ENCODE measurements around the gene TTLL9.

Gene TTLL9

GRCh38 chr20:31837896-31838397 is 32.5 kb upstream of the TTLL9 start:
- DNase-seq, result no peak

DNA sequence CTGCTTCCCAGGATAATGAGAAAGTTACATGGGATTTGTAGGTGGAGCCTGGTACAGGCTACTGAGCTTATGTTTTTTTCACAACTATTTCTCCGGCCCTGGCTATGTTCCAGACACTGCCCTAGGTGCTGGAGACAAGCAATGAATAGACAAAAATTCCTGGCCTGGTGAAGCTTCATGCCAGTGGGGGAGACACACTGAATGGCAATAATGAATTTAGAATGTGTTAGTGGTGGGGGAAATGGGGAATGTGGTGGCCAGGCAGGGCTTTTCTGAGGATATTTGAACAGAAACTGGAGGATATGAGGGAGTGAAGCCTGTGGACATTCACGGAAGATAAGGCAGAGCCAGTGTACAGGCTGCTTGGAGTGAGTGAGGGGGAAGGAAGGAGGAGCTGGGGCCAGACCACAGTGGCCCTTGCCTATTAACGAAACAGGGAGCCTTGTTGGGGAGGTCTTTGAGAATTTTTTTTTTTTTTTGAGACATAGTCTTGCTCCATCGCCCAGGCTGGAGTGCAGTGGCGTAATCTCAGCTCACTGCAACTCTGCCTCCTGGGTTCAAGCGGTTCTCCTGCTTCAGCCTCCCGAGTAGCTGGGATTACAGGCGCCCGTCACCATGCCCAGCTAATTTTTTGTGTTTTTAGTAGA is 31.7 kb upstream of the TTLL9 start:
- DNase-seq, result no peak

DNA sequence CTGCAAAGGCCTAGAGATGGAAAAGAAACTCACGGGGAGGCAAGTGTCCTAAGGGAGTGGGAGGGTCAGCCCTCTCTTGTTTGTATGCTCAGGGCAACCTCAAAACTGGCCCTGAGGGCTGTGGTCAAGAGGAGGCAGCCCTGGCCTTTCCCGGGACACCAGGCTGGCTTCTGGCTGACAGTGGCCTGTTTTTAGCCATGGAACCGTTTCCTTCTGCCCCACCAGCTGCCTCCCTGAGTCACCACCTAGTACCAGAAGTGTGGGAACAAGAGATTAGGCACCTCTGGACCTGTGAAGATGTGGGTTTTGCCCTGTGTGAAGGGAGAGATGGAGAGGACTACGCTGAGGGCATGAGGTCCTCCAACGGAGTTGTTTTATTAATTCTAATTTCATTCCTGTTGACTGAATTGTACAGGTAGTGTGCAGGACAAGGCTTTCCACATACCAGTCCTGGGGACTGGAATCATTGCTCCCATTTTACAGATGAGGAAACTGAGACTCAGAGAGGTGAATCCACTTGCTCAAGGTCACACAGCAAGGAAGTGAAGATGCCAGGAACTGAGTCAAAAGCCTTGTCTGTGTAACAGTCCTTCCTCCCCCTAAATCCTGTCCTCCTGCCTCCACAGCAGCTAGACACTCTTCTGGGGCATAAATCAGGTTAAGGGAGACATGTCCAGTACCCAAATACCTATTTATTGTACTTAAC is 30.5 kb upstream of the TTLL9 start:
- DNase-seq, result no peak

DNA sequence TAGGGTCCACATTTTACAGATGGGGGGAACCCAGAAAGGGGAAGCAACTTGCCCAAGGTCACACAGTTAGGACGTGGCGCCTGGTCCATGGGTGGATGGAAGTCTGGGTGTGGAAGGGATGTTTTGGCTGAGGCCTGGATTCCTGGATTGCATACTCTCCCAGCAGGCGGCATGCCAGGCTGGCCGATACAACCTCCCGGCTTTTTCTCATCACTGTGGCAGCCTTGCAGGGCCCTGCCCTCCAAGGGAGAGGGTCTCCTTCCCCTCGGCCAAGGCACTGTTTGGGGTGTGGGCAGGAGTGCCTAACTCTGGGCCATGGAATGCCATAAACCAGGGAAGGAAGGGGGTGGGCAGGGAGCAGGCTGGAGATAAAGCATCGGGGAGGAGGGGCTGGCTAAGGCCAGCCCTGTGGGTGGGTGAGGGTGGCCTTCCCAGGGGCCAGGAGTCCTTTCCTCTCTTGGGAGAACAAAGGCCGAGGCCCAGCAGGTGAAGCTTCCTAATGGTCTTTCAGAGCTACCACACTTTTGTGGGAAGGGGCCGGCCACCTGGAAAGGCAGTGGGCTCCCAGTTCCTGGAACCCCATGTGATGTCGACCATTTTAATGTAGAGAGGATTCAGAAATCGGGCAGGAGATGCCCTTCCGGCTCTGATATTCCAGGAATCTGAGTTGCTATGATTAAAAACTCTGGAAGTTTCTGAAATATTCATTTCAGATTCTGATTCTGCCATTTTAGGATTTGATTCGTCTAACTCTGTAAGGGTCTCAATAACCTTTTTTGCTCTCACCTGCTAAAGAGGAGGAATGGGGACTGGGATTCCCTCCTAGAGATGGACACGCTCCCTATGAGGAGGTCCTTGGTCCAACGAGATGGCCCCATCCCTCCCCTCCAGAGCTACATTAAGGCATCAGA is 29.3 kb upstream of the TTLL9 start:
- DNase-seq, result no peak

GRCh38 chr20:31841928-31842327 is 28.5 kb upstream of the TTLL9 start:
- no peak for DNase-seq

DNA sequence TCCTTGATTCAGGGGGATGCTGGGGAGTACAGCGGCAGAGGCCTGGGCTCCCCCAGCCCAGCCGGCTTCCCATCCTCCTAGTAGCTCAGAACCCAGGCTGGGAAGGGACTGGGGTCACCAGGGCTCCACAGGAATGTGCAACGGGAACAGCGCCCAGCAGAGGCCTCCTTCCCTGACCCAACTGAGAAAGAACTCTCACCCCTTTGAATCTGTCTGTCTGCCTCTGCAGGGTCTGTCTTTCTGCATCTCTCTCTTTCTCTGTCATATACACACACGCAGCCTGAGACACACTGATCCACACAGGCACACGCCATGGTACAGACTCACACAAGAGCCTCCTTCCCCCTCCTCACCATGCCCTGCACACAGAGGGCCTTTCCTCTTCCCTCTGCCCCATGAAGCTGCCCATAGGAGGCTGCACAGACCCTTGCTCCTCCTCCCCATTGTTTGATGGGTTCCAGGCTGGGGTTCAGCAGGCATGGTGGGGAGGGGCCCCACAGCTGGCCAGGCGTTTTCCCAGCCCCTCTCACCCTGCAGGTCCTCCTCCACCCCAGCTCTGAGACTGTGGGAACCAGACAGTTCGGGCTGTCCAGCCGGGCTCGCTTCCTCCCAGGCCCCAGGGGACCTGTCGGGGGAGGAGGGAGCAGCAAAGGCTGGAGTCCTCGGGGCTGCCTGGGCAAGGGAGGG is 27.8 kb upstream of the TTLL9 start:
- DNase-seq, result no peak

- no peak for DNase-seq
Observed at GRCh38 chr20:31843288-31843687, 27.1 kb upstream of the TTLL9 start.

- no peak for DNase-seq
Observed at GRCh38 chr20:31843881-31844280, 26.6 kb upstream of the TTLL9 start.

GRCh38 chr20:31844737-31845299 is 25.6 kb upstream of the TTLL9 start:
- DNase-seq, result no peak

GRCh38 chr20:31845300-31845863 is 25.1 kb upstream of the TTLL9 start, which contains the start of gene FOXS1:
FOXS1 (minus strand) TSS chr20:31845604; CDS start chr20:31845542, 62 bp downstream.
- no peak for DNase-seq

GRCh38 chr20:31846793-31847138 is 23.7 kb upstream of the TTLL9 start:
- no peak for DNase-seq

DNA sequence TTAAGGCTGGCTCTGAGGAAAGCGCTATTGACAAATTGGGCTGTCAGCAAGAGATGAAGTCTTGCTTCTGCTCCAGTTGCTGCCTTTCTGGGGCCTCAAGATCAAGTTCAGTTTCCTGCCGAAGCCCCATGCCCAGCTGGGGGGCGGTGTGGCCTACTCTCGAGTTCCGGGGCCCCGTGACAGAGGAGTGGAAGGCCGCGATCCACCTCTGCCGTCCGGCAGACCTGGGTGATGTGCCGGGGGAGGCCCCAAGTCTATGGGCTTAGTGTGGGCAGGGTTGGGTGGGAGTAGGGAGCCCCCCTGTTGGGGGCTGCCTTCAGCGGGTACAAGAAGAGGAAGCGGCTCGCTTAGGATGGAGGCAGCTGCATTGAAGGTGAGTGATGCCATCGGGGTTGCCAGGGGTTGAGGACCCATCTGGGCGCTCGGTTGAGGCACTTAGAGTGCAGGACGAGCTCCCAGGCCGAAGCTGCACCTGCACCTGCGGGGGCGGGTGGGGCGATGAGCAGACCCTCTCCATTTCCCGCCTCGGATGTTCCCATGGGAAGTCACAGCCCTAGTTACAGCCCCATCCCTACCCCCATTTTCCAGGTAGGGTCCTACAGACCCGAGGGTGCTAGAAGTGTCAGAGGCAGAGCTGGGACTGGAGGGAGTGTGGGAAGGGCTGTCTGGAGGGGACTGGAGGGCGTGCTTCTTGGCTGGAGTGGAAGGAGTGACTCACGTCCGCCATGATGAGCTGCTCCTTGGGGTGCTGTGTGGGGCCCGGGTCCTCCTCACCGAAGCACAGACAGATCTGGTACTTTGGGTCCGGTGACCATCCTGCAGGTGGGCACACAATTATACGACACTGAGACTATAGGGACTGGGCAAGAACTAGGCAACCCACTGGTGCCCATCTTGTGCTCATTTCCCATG is 22.1 kb upstream of the TTLL9 start:
- DNase-seq, result no peak

- DNase-seq, result peak; percentile 87
Observed at GRCh38 chr20:31849306-31849930, 21.0 kb upstream of the TTLL9 start.

DNA sequence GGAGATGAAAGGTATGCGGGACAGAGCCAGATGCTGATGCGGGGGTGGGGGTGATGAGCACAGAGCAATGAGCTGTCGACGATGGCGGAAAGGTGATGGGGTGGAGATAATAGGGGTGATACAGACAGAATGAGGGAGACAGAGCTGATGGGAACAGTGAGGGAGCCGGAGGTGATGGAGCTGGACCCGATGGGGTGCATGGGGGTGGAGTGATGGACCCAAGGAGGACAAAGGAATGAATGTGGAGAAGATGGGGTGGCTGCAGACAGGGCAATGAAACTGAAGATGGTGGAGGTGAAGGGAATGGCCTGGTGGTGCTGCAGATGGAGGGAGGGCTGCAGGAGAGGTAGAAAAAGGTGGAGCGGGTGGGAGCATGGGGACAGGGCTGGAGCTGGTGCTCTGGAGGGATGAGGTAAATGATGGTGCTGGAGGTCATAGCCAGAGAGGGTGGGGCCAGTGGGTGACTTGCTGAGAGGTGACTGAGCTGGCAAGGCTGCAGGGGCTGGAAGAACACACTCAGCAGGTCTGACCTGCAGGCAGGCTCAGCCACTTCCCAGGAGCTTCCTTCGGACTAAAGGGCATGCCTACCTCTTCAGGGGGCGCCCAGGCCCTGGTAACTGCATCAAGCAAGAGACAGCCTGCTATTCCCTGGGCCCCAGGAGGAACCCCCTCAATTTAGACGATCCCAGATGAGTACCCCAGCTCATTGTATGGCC is 19.0 kb upstream of the TTLL9 start:
- no peak for DNase-seq

GRCh38 chr20:31853481-31853880 is 17.0 kb upstream of the TTLL9 start:
- DNase-seq, result no peak

GRCh38 chr20:31856516-31856915 is 13.9 kb upstream of the TTLL9 start:
- no peak for DNase-seq

- DNase-seq, result no peak
Observed at GRCh38 chr20:31857861-31858759, 12.3 kb upstream of the TTLL9 start.

- DNase-seq, result no peak
Observed at GRCh38 chr20:31858760-31859083, 11.7 kb upstream of the TTLL9 start.

Data from NCI-H1105 treated with DMSO at 0.1 percent for 48 hours (cell line).